Dendritic cell treated with granulocyte-macrophage colony-stimulating factor and Interleukin-4, amounts not matched to agents 40 ng/mL and 50 ng/mL, for 4 days (primary cell): ENCODE results near the gene ACSS1.
A peak's percentile ranks its signal among the peaks of the same experiment; 100 is the strongest.

Source experiments
- H3K27ac Mint-ChIP-seq: one replicate; pipeline ENCODE4 v1.8.0; 2022; ENCODE audit warnings: mild to moderate bottlenecking, mixed read lengths
- H3K27me3 Mint-ChIP-seq: one replicate; pipeline ENCODE4 v1.8.0; 2022; ENCODE audit warnings: mild to moderate bottlenecking, mixed read lengths
- H3K36me3 Mint-ChIP-seq: one replicate; pipeline ENCODE4 v1.8.0; 2022; ENCODE audit warnings: low read depth, mixed read lengths
- H3K4me1 Mint-ChIP-seq: one replicate; pipeline ENCODE4 v1.8.0; 2022; ENCODE audit warnings: low read depth, mixed read lengths
- H3K4me3 Mint-ChIP-seq: one replicate; pipeline ENCODE4 v1.8.0; 2022; ENCODE audit warnings: mild to moderate bottlenecking, moderate library complexity, mixed read lengths
- H3K9me3 Mint-ChIP-seq: one replicate; pipeline ENCODE4 v1.8.0; 2022; ENCODE audit warnings: mixed read lengths
- intact Hi-C: fragments of 100-400 bp; cut with micrococcal nuclease; formaldehyde crosslinking; loops from one replicate; pipeline ENCODE4 v1.15.0; 2022

ACSS1 gene

GRCh38 chr20:24981790-24982189 is 76.1 kb downstream of the ACSS1 start:
- Mint-ChIP-seq H3K36me3 (peaks cover 87% of the 10 kb centered on the region), H3K27ac (peak overlapping the region; percentile 85), H3K27me3 (no peaks in the 10 kb centered on the region), H3K4me3 (peak overlapping the region; percentile 13), H3K9me3 (peaks cover 11% of the 10 kb centered on the region), H3K4me1 (peaks cover 81% of the 10 kb centered on the region)
- intact Hi-C loops = loop anchor here (2.0 kb wide), 1 partner anchor 425 kb away; the partner anchor contains the start of gene GINS1

- H3K4me3 Mint-ChIP-seq = peak overlapping the region; percentile 13
- intact Hi-C loops = loop anchor here (2.0 kb wide), 1 partner anchor 426 kb away; the partner anchor contains the start of gene GINS1
- H3K27me3 Mint-ChIP-seq = no peaks in the 10 kb centered on the region
- H3K9me3 Mint-ChIP-seq = peaks cover 16% of the 10 kb centered on the region
- peak overlapping the region; percentile 85 for H3K27ac Mint-ChIP-seq
- peaks cover 76% of the 10 kb centered on the region for H3K4me1 Mint-ChIP-seq
- peaks cover 87% of the 10 kb centered on the region for H3K36me3 Mint-ChIP-seq
Observed at GRCh38 chr20:24981282-24981681, 76.7 kb downstream of the ACSS1 start.

GRCh38 chr20:24980291-24981053 is 77.5 kb downstream of the ACSS1 start:
- peaks cover 87% of the 10 kb centered on the region for H3K36me3 Mint-ChIP-seq
- peaks cover 20% of the 10 kb centered on the region for H3K9me3 Mint-ChIP-seq
- H3K4me1 Mint-ChIP-seq = peaks cover 68% of the 10 kb centered on the region
- intact Hi-C loops = loop anchor here (2.0 kb wide), 1 partner anchor 426 kb away; the partner anchor contains the start of gene GINS1
- no peak overlapping the region for H3K4me3 Mint-ChIP-seq
- H3K27ac Mint-ChIP-seq = peak overlapping the region; percentile 85
- no peaks in the 10 kb centered on the region for H3K27me3 Mint-ChIP-seq

GRCh38 chr20:24979036-24979960 is 78.6 kb downstream of the ACSS1 start:
- Mint-ChIP-seq H3K27me3 (no peaks in the 10 kb centered on the region), H3K4me3 (no peak overlapping the region), H3K36me3 (peaks cover 97% of the 10 kb centered on the region), H3K9me3 (peaks cover 20% of the 10 kb centered on the region), H3K4me1 (peaks cover 61% of the 10 kb centered on the region), H3K27ac (peak overlapping the region; percentile 85)
- intact Hi-C loops = no loop called here

- Mint-ChIP-seq H3K27me3 (no peaks in the 10 kb centered on the region), H3K4me3 (no peak overlapping the region), H3K4me1 (peaks cover 60% of the 10 kb centered on the region), H3K36me3 (peaks cover 100% of the 10 kb centered on the region), H3K9me3 (peaks cover 20% of the 10 kb centered on the region), H3K27ac (no peak overlapping the region)
- intact Hi-C loops = no loop called here
Observed at GRCh38 chr20:24978513-24978912, 79.4 kb downstream of the ACSS1 start.

GRCh38 chr20:24977797-24978196 is 80.1 kb downstream of the ACSS1 start:
- Mint-ChIP-seq H3K36me3 (peaks cover 100% of the 10 kb centered on the region), H3K4me3 (no peak overlapping the region), H3K27me3 (no peaks in the 10 kb centered on the region), H3K9me3 (peaks cover 20% of the 10 kb centered on the region), H3K4me1 (peaks cover 59% of the 10 kb centered on the region), H3K27ac (no peak overlapping the region)
- intact Hi-C loops = no loop called here

- Mint-ChIP-seq H3K4me1 (peaks cover 59% of the 10 kb centered on the region), H3K4me3 (no peak overlapping the region), H3K36me3 (peaks cover 100% of the 10 kb centered on the region), H3K27me3 (no peaks in the 10 kb centered on the region), H3K27ac (no peak overlapping the region), H3K9me3 (peaks cover 20% of the 10 kb centered on the region)
- intact Hi-C loops = no loop called here
Observed at GRCh38 chr20:24977336-24977735, 80.6 kb downstream of the ACSS1 start.

- intact Hi-C loops = no loop called here
- Mint-ChIP-seq H3K27ac (no peak overlapping the region), H3K4me3 (no peak overlapping the region)
Observed at GRCh38 chr20:24972341-24972740, 85.6 kb downstream of the ACSS1 start.

GRCh38 chr20:24971376-24972101 is 86.4 kb downstream of the ACSS1 start:
- Mint-ChIP-seq H3K4me1 (peaks cover 51% of the 10 kb centered on the region), H3K9me3 (peaks cover 7% of the 10 kb centered on the region), H3K27me3 (no peaks in the 10 kb centered on the region), H3K27ac (peak overlapping the region; percentile 83), H3K36me3 (peaks cover 99% of the 10 kb centered on the region), H3K4me3 (no peak overlapping the region)
- intact Hi-C loops = no loop called here

More at GRCh38 chr20:24972341-24972740, 85.6 kb downstream of the ACSS1 start:
- Mint-ChIP-seq H3K27me3 (no peaks in the 10 kb centered on the region), H3K36me3 (peaks cover 99% of the 10 kb centered on the region), H3K4me1 (peaks cover 53% of the 10 kb centered on the region), H3K9me3 (peaks cover 10% of the 10 kb centered on the region)

GRCh38 chr20:24970754-24971153 is 87.2 kb downstream of the ACSS1 start:
- no peaks in the 10 kb centered on the region for H3K27me3 Mint-ChIP-seq
- intact Hi-C loops = no loop called here
- no peaks in the 10 kb centered on the region for H3K9me3 Mint-ChIP-seq
- peak overlapping the region; percentile 30 for H3K4me3 Mint-ChIP-seq
- H3K4me1 Mint-ChIP-seq = peaks cover 51% of the 10 kb centered on the region
- H3K27ac Mint-ChIP-seq = peak overlapping the region; percentile 83
- peaks cover 99% of the 10 kb centered on the region for H3K36me3 Mint-ChIP-seq

GRCh38 chr20:24970030-24970553 is 87.8 kb downstream of the ACSS1 start:
- no peak overlapping the region for H3K27ac Mint-ChIP-seq
- peaks cover 99% of the 10 kb centered on the region for H3K36me3 Mint-ChIP-seq
- intact Hi-C loops = no loop called here
- H3K9me3 Mint-ChIP-seq = no peaks in the 10 kb centered on the region
- H3K4me3 Mint-ChIP-seq = no peak overlapping the region
- no peaks in the 10 kb centered on the region for H3K27me3 Mint-ChIP-seq
- peaks cover 51% of the 10 kb centered on the region for H3K4me1 Mint-ChIP-seq

- intact Hi-C loops = no loop called here
- H3K27ac Mint-ChIP-seq = no peak overlapping the region
- peaks cover 47% of the 10 kb centered on the region for H3K4me1 Mint-ChIP-seq
Observed at GRCh38 chr20:24969186-24970029, 88.5 kb downstream of the ACSS1 start.

More at GRCh38 chr20:24969186-24970029, 88.5 kb downstream of the ACSS1 start:
- H3K36me3 Mint-ChIP-seq = peaks cover 99% of the 10 kb centered on the region
- no peaks in the 10 kb centered on the region for H3K27me3 Mint-ChIP-seq
- no peaks in the 10 kb centered on the region for H3K9me3 Mint-ChIP-seq
- no peak overlapping the region for H3K4me3 Mint-ChIP-seq
